ENCODE results near the gene ANTXR1. TPM values are rescaled to one million over a fixed set of nuclear protein-coding genes. Genes with fewer than 3 reads are reported as not detected.

The ANTXR1 gene
- total and polyA plus RNA-seq, 2 of the 8 experiments (the other 6 are each of a cell fraction or from before 2014, with no cell fraction given), result 15.8 to 44.3 TPM

GRCh38 chr2:69211686-69212085, 198.7 kb downstream of the ANTXR1 start:
- Histone ChIP-seq H2BK120ac (replicated peaks; ENCODE audit: low read depth, low read length) (no peak overlapping the region), H2AFZ (ENCODE audit: low read length) (no peak overlapping the region), H4K20me1 (replicated peaks in 1 of 2; ENCODE audit: control insufficient read depth in 1 of 2, insufficient read depth in 2 of 2, low read length in 2 of 2) (no peaks in the 10 kb centered on the region), H2BK20ac (ENCODE audit: low read length) (no peak overlapping the region), H3K4ac (replicated peaks; ENCODE audit: insufficient read length, low read depth, low read length) (no peak overlapping the region), H2AK5ac (ENCODE audit: low read depth, low read length) (no peak overlapping the region), H3K23ac (ENCODE audit: insufficient read length) (no peak overlapping the region), H4K91ac (replicated peaks; ENCODE audit: insufficient read length, low read length) (no peak overlapping the region), H2BK12ac (ENCODE audit: low read depth, low read length) (no peak overlapping the region), H3K14ac (ENCODE audit: insufficient read length) (no peak overlapping the region), H3K9me3 (ENCODE audit: insufficient read depth in 2 of 2, low read depth in 1 of 2, low read length in 1 of 2) (no peaks in the 10 kb centered on the region), H4K5ac (ENCODE audit: insufficient read length, low read depth, low read length) (no peak overlapping the region), H3K27me3 (replicated peaks in 1 of 4; ENCODE audit: control insufficient read depth in 3 of 4, extremely low read depth in 1 of 4, insufficient read depth in 3 of 4, low read length in 3 of 4) (no peaks in the 10 kb centered on the region), H3K4me1 (replicated peaks in 1 of 4; ENCODE audit: control insufficient read depth in 3 of 4, insufficient read depth in 4 of 4, low read length in 3 of 4) (peaks cover 2 to 24% (median 16%) of the 10 kb centered on the region in 4 experiments), H3K23me2 (ENCODE audit: low read depth, low read length) (no peaks in the 10 kb centered on the region), H3K27ac (ENCODE audit: low read depth, low read length) (no peak overlapping the region), H2BK15ac (ENCODE audit: low read length) (no peak overlapping the region), H3K79me2 (ENCODE audit: control insufficient read depth in 1 of 2, insufficient read depth in 2 of 2, low read length in 2 of 2) (no peaks in the 10 kb centered on the region), H3K56ac (replicated peaks; ENCODE audit: insufficient read length, low read depth, low read length) (no peak overlapping the region), H2BK5ac (ENCODE audit: low read depth, low read length) (no peak overlapping the region), H4K8ac (ENCODE audit: extremely low read depth, insufficient read depth, low read length) (no peak overlapping the region), H3K4me3 (ENCODE audit: extremely low read depth in 1 of 4, insufficient read depth in 2 of 4, low read depth in 3 of 4, low read length in 4 of 4) (no peak overlapping the region), H3K9ac (replicated peaks in 1 of 4; ENCODE audit: extremely low read depth in 1 of 4, low read depth in 3 of 4, low read length in 3 of 4) (no peak overlapping the region), H3K79me1 (ENCODE audit: low read depth, low read length) (no peaks in the 10 kb centered on the region), H3K18ac (ENCODE audit: extremely low read depth, low read length) (no peak overlapping the region), H3K36me3 (ENCODE audit: control insufficient read depth in 2 of 4, insufficient read depth in 4 of 4, low read length in 3 of 4) (no peaks in the 10 kb centered on the region), H3K4me2 (ENCODE audit: insufficient read depth in 1 of 2, low read depth in 2 of 2, low read length in 2 of 2) (no peak overlapping the region)
- POLR2A ChIA-PET (ENCODE audit: partially characterized antibody), result no interaction called here
- 79% methylated on average over 5 of the region's 5 CpGs; no CpG with 5 or more reads in 1 of the 2 experiments for WGBS, 2 experiments (ENCODE audit: extremely low coverage in 1 of 2, insufficient coverage in 1 of 2, insufficient read length in 1 of 2, insufficient replicate concordance in 2 of 2, low coverage in 1 of 2, low lambda C conversion rate in 2 of 2, missing lambda C conversion rate in 1 of 2)
- FAIRE-seq (no peak), DNase-seq (ENCODE audit: low read depth in 1 of 2, low spot score in 2 of 2) (no peak)
- CTCF ChIA-PET (ENCODE audit: partially characterized antibody), result interaction anchor here (1.0 to 1.6 kb wide), 2 partner anchors 15 to 95 kb away, joined by 4 read pairs; no protein-coding TSS in a partner anchor
- no peak for TF ChIP-seq KDM1A (IDR thresholded peaks at IDR 0.05; ENCODE audit: borderline replicate concordance, low read length)

All from H1 (cell line).